ENCODE data around the gene PTPRN2. TPM values are rescaled to one million over a fixed set of nuclear protein-coding genes. Genes with fewer than 3 reads are reported as not detected.

The PTPRN2 gene
- total and polyA plus RNA-seq, 2 donors (not counting 3 experiments of a cell fraction or from before 2014, with no cell fraction given) = 0.62 to 0.88 TPM

DNA sequence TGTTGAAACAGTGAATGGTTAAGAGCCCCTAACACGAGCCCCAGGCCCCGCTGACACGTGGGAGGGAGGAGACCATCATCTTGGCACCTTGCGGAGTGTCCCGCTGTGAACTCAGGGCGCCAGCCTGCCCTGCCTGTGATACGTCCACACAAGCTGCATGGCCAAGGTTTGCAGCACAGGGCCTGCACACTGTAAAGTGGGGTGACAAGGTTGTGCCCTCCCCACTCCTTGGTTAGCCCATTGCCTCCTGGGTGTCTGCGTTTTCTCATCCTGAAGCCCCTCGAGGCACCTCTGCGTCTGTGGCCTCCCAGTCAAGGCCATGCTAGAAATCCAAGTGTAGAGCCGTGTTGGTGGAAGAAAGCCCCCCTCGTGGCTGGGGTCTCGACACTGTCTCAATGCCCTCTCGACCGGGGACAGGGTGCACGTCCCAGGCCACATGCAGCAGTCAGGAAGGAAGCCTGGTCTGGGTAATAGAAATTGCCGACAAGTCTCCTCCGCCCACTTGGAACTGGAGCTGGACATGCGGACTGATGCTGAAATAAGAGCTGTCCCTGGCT lies 1058.8 kb downstream of the PTPRN2 start:
- Histone ChIP-seq H3K4me2 (ENCODE audit: insufficient read depth, low read length) (no peak overlapping the region), H2AFZ (ENCODE audit: low read depth, low read length) (no peak overlapping the region), H3K4me1 (ENCODE audit: control insufficient read depth, extremely low read depth, insufficient read depth, low read length) (no peaks in the 10 kb centered on the region), H3K9ac (replicated peaks; ENCODE audit: extremely low read depth, insufficient read depth, low read length) (no peak overlapping the region), H3K36me3 (ENCODE audit: control insufficient read depth in 2 of 2, extremely low read depth in 1 of 2, insufficient read depth in 2 of 2, low read length in 2 of 2) (no peaks in the 10 kb centered on the region), H3K4me3 (replicated peaks in 1 of 3; ENCODE audit: insufficient read depth in 1 of 3, low read depth in 1 of 3, low read length in 3 of 3) (no peak overlapping the region), H3K9me3 (replicated peaks; ENCODE audit: control insufficient read depth, insufficient read depth, low read length) (no peaks in the 10 kb centered on the region), H3K27me3 (ENCODE audit: control insufficient read depth in 2 of 2, insufficient read depth in 2 of 2, low read length in 2 of 2) (no peaks in the 10 kb centered on the region), H4K20me1 (replicated peaks; ENCODE audit: control insufficient read depth, extremely low read depth, insufficient read depth, low read length) (no peaks in the 10 kb centered on the region), H3K79me2 (ENCODE audit: control insufficient read depth, insufficient read depth, low read length) (no peaks in the 10 kb centered on the region), H3K27ac (ENCODE audit: insufficient read depth, low read depth, low read length) (no peak overlapping the region), H3K9me1 (replicated peaks; ENCODE audit: control insufficient read depth, extremely low read depth, insufficient read depth, low read length) (no peaks in the 10 kb centered on the region)
- DNase-seq (ENCODE audit: low read depth, low spot score) (no peak), FAIRE-seq (no peak)
- BruUV-seq (replicated peaks) = no TSS peak
- dilution Hi-C loops (cut with MboI; ENCODE audit: extremely low pct_ligation_motif_present, low sequenced_read_pairs) = no loop called here
- POLR2A ChIA-PET = no interaction called here
- no peak for TF ChIP-seq POLR2AphosphoS5 (IDR thresholded peaks at IDR 0.05; ENCODE audit: insufficient read depth, low read depth, low read length)
- TF ChIP-seq POLR2A (IDR thresholded peaks at IDR 0.05; ENCODE audit: low read depth, low read length) = no peak
- no peak for TF ChIP-seq EZH2 (IDR thresholded peaks at IDR 0.05; ENCODE audit: borderline replicate concordance, low read depth, low read length, severe bottlenecking)
- no peak for TF ChIP-seq FOS (IDR thresholded peaks at IDR 0.05; ENCODE audit: borderline replicate concordance, insufficient read depth, low read length)
- TF ChIP-seq MAX (IDR thresholded peaks at IDR 0.05; ENCODE audit: insufficient read depth, insufficient read length) = no peak
- TF ChIP-seq, protein P1, sequence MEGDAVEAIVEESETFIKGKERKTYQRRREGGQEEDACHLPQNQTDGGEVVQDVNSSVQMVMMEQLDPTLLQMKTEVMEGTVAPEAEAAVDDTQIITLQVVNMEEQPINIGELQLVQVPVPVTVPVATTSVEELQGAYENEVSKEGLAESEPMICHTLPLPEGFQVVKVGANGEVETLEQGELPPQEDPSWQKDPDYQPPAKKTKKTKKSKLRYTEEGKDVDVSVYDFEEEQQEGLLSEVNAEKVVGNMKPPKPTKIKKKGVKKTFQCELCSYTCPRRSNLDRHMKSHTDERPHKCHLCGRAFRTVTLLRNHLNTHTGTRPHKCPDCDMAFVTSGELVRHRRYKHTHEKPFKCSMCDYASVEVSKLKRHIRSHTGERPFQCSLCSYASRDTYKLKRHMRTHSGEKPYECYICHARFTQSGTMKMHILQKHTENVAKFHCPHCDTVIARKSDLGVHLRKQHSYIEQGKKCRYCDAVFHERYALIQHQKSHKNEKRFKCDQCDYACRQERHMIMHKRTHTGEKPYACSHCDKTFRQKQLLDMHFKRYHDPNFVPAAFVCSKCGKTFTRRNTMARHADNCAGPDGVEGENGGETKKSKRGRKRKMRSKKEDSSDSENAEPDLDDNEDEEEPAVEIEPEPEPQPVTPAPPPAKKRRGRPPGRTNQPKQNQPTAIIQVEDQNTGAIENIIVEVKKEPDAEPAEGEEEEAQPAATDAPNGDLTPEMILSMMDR (IDR thresholded peaks at IDR 0.05; ENCODE audit: extremely low read depth in 1 of 2, insufficient read depth in 1 of 2, low read depth in 1 of 2, low read length in 2 of 2) = no peak
- TF ChIP-seq GATA2 (IDR thresholded peaks at IDR 0.05; ENCODE audit: insufficient read depth, insufficient read length, low read depth, low read length) = no peak
- no peak for TF ChIP-seq MYC (IDR thresholded peaks at IDR 0.05; ENCODE audit: low read depth, low read length)
- no peak for TF ChIP-seq JUN (IDR thresholded peaks at IDR 0.05; ENCODE audit: borderline replicate concordance, insufficient read depth, insufficient read length, low read depth)
- CTCF ChIA-PET = no interaction called here
- intact Hi-C loops (cut with micrococcal nuclease) = no loop called here

Measured in endothelial cell of umbilical vein (primary cell).